ENCODE data around the gene ABCC3. TPM values are rescaled to one million over a fixed set of nuclear protein-coding genes. Genes with fewer than 3 reads are reported as not detected.

The ABCC3 gene
- total and polyA plus RNA-seq, 2 experiments from 2014 or later, result 0.53 TPM; not detected in 1

DNA sequence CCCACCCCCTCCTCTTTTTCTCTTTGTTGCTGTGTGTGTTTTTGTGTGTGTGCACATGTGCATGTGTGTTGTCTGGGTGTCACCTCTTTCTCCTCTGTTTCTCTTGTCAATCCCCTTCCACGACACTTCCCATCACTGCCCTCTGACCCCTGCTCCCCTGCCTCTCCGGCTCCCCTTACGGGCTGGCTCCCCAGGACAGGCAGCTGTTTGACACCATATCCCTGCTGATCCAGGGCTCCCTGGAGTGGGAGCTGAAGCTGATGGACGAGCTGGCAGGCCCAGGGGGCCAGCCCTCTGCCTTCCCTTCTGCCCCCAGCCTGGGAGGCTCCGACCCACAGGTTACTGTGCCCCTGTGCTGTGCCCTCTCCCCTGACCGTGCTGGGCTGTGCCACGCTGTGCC is 15.2 kb upstream of the ABCC3 start:
- H3K36me3 ChIP-seq, result no peaks in the 10 kb centered on the region
- DNase-seq (ENCODE audit: low read depth in 1 of 2, low spot score in 1 of 2), result no peak
- no peaks in the 10 kb centered on the region for H3K9me3 ChIP-seq (ENCODE audit: low read depth)
- H3K27me3 ChIP-seq, result no peaks in the 10 kb centered on the region
- no peak overlapping the region for H3K4me3 ChIP-seq
- peaks cover 20% of the 10 kb centered on the region for H3K4me1 ChIP-seq (ENCODE audit: low read depth)
- H3K27ac ChIP-seq, result peak overlapping the region; percentile 41
- TF ChIP-seq, protein P1, sequence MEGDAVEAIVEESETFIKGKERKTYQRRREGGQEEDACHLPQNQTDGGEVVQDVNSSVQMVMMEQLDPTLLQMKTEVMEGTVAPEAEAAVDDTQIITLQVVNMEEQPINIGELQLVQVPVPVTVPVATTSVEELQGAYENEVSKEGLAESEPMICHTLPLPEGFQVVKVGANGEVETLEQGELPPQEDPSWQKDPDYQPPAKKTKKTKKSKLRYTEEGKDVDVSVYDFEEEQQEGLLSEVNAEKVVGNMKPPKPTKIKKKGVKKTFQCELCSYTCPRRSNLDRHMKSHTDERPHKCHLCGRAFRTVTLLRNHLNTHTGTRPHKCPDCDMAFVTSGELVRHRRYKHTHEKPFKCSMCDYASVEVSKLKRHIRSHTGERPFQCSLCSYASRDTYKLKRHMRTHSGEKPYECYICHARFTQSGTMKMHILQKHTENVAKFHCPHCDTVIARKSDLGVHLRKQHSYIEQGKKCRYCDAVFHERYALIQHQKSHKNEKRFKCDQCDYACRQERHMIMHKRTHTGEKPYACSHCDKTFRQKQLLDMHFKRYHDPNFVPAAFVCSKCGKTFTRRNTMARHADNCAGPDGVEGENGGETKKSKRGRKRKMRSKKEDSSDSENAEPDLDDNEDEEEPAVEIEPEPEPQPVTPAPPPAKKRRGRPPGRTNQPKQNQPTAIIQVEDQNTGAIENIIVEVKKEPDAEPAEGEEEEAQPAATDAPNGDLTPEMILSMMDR (IDR thresholded peaks at IDR 0.05; ENCODE audit: low read depth, low read length), result no peak

DNA sequence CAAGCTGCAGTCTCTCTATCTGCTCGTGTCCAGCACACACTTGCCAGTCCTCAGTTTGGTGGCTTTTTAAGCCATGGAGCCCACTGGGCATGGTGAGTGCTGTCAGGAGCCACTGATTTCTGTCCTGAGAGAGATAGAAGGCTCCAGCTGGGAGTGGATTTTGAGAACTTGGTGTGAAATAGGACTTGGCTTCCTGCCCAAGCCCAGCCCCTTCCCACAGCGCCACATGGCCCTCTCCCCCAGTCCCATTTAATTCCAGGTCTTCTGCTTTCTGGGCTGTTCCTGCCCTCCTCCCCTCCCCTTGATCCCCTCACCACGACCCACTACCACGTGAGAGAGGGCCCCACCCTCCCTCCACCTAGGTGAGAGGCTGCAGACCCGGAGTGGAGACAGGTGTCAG is 14.4 kb upstream of the ABCC3 start:
- Histone ChIP-seq H3K27me3 (no peaks in the 10 kb centered on the region), H3K9me3 (ENCODE audit: low read depth) (no peaks in the 10 kb centered on the region), H3K36me3 (no peaks in the 10 kb centered on the region), H3K4me3 (no peak overlapping the region), H3K4me1 (ENCODE audit: low read depth) (peaks cover 20% of the 10 kb centered on the region), H3K27ac (no peak overlapping the region)
- TF ChIP-seq, protein P1 (IDR thresholded peaks at IDR 0.05; ENCODE audit: low read depth, low read length), result no peak
- no peak for DNase-seq (ENCODE audit: low read depth in 1 of 2, low spot score in 1 of 2)

DNA sequence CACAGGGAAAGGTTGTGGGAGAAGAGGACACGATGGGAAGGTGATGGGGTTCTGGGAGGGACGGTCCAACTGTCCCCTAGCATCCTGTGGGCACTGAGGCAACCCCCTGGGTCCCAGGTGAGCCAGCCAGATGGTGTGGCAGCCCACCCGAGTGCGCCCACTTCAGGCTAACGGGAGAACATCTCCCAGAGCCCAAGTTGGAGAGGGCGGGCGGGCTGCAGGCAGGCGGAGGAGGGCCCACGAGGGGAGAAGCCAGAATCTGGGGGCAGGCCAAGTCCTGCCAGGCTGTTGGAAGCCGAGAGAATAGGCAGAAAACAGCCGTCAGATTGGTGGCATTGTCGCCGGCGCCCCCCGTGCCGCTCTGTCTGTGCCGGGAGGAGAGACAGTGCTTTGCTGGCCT is 13.8 kb upstream of the ABCC3 start:
- H3K4me3 ChIP-seq, result no peak overlapping the region
- no peaks in the 10 kb centered on the region for H3K36me3 ChIP-seq
- H3K9me3 ChIP-seq (ENCODE audit: low read depth), result no peaks in the 10 kb centered on the region
- H3K4me1 ChIP-seq (ENCODE audit: low read depth), result peaks cover 20% of the 10 kb centered on the region
- DNase-seq (ENCODE audit: low read depth in 1 of 2, low spot score in 1 of 2), result no peak
- no peaks in the 10 kb centered on the region for H3K27me3 ChIP-seq
- no peak overlapping the region for H3K27ac ChIP-seq
- TF ChIP-seq, protein P1 (IDR thresholded peaks at IDR 0.05; ENCODE audit: low read depth, low read length), result peak; percentile 17

DNA sequence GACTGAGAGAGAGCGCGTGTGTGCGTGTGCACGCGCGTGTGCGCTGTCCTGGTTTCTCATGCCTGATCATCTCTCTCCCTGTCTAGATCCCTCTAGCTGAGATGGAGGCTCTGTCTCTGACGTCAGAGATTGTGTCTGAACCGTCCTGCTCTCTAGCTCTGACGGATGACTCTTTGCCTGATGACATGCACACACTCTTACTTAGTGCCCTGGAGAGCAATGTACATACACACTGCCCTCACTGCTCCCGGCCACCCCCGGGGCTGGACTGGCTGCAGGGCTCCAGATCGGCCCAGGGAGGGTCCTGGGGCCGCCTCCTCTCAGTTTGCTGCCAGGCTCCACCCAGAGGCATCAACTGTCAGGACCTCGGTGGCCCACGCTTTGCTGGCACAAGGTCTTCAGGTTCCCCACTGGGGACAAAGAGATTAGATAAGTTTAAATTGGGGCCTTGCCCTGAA is 13.1 kb upstream of the ABCC3 start:
- Histone ChIP-seq H3K27ac (no peak overlapping the region), H3K27me3 (no peaks in the 10 kb centered on the region), H3K4me3 (no peak overlapping the region), H3K9me3 (ENCODE audit: low read depth) (no peaks in the 10 kb centered on the region), H3K36me3 (no peaks in the 10 kb centered on the region), H3K4me1 (ENCODE audit: low read depth) (peaks cover 20% of the 10 kb centered on the region)
- peak in 1 of 2 donors; percentile 33 for DNase-seq (ENCODE audit: low read depth in 1 of 2, low spot score in 1 of 2)
- TF ChIP-seq, protein P1 (IDR thresholded peaks at IDR 0.05; ENCODE audit: low read depth, low read length), result no peak

DNA sequence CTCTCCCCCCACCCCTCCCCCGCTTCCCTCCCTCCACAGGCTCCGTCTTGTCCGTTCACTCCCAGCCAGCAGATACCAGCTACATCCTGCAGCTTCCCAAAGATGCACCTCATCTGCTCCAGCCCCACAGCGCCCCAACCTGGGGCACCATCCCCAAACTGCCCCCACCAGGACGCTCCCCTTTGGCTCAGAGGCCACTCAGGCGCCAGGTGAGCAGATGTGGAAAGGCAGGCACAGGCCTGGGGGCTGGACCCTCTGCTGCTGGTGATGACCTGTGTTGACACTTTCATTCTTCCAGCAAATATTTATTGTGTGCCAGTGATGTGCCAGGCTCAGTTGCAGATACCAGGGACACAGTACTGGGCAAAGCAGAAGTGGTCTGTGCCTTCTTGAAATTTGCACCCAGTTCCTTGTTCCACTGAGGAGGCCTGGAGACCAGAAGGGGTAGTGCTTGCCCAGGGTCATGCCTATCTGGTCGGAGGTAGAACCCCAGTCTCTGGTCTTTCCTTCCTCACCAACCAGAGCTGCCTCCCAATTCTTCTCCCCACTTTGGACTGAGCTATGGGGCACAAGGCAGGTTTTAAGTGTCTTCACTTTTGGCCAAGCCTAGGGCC is 10.3 kb upstream of the ABCC3 start:
- no peak for DNase-seq (ENCODE audit: low read depth in 1 of 2, low spot score in 1 of 2)
- TF ChIP-seq, protein P1 (IDR thresholded peaks at IDR 0.05; ENCODE audit: low read depth, low read length), result no peak
- no peak overlapping the region for H3K4me3 ChIP-seq
- H3K27me3 ChIP-seq, result no peaks in the 10 kb centered on the region
- peaks cover 32% of the 10 kb centered on the region for H3K4me1 ChIP-seq (ENCODE audit: low read depth)
- H3K9me3 ChIP-seq (ENCODE audit: low read depth), result no peaks in the 10 kb centered on the region
- no peak overlapping the region for H3K27ac ChIP-seq
- H3K36me3 ChIP-seq, result no peaks in the 10 kb centered on the region

Measured in cardiac muscle cell (in vitro differentiated cells and primary cell).